HG03175 (cell line): ENCODE measurements around the gene RFC3.
"Not testable (repeated sequence)": the region's sequence is repeated elsewhere in the genome, so short reads cannot be mapped to it uniquely, and the experiment has no call there.

Experiments
- ATAC-seq: cut with Tn5 transposase; IDR thresholded peaks from one replicate; pipeline ENCODE4 v1.9.1; 2021; ENCODE audit warnings: mild to moderate bottlenecking, moderate library complexity; ENCODE audit not compliant: unreplicated experiment

The RFC3 gene

DNA sequence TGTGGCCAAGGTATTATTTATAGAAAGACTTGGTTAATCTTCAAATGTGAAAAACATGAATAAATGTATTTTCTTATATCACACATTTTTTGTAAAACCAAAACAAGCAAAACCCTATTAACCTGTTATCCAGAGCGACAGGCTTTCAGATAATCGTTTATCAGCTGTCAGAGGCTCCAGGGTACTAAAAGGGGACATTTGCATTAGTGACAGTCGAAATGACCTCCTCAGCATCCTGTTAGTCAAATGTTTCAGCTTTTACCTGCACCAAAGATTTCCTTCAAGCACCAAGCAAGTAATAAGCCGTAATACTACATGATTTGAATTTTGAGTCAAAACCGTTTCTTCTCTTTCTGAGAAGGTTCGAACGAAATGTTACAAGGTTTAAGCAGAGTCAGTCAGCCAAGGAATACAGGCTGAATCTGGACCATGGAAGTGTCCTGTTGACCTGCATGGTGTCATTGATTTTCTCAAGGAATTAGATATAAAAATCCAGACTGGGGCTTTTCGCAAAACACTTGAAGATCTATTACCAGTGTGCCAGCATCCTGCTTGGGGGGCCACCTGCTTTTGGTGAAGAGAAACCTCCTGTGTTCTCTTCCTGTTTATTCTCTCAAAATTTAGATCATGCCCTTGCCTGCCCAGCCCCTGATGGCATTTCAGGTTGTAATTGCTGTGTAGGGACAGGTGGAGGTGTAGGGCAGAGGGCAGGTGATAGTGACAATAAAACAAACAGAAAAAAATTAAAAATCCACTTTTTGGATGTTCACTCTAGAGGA lies 11.3 kb upstream of the RFC3 start:
- no peak for ATAC-seq

DNA sequence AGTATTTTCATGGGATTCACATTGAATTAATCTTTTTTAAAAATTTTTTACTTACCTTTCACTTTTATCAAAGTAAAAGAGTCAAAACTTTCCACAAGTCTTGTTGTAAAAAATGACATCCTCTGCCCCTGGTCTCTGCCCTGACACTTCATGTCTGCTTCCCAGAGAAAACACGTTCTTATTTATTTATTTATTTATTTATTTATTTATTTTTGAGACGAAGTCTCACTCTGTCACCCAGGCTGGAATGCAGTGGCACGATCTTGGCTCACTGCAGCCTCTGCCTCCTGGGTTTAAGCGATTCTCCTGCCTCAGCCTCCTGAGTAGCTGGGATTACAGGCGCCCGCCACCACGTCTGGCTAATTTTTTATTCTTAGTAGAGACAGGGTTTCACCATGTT lies 5.1 kb upstream of the RFC3 start:
- ATAC-seq: not testable (repeated sequence)

GRCh38 chr13:33815011-33815550 lies 2.9 kb upstream of the RFC3 start:
- no peak for ATAC-seq

DNA sequence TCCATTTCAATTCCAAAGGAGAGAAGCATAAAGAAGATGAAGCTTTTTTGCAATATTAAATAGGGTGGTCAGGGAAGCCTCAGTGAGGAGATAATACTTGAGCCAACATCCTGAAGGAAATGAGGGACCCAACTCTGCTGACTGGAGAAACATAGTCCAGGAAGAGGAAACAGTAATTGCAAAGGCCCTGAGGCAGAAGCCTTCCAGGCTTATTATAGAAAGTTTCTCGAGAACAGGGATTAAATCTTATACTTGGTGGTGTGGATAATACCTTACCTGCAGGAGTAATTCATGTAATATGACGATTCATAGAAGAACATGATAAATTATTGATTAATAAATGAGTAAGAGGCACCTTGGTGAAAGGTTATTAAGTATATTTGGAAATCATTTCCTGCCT lies 1.0 kb upstream of the RFC3 start:
- ATAC-seq: no peak

GRCh38 chr13:33817513-33817900 lies 442 bp upstream of the RFC3 start:
- ATAC-seq: peak; percentile 6

DNA sequence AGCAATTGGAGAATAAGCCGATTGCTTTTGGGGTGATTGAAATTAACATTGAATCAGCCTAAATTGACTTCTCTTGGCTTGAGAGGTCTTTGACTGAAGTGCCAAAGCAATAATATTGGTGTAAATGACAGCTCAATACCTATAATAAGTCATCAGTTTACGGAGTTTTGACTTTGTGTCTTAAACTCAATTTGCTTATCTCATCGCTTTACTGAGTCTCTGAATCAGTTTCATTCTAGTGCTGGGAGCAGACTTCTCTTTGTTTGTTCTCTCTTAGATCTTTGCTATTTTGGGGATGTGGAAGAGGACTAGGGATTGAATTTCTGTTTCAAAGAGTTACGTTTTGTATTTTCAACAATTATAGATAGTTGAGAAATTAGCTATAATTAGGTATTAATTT lies 7.1 kb downstream of the RFC3 start:
- ATAC-seq: no peak

GRCh38 chr13:33827139-33827538 lies 9.2 kb downstream of the RFC3 start:
- ATAC-seq: no peak

DNA sequence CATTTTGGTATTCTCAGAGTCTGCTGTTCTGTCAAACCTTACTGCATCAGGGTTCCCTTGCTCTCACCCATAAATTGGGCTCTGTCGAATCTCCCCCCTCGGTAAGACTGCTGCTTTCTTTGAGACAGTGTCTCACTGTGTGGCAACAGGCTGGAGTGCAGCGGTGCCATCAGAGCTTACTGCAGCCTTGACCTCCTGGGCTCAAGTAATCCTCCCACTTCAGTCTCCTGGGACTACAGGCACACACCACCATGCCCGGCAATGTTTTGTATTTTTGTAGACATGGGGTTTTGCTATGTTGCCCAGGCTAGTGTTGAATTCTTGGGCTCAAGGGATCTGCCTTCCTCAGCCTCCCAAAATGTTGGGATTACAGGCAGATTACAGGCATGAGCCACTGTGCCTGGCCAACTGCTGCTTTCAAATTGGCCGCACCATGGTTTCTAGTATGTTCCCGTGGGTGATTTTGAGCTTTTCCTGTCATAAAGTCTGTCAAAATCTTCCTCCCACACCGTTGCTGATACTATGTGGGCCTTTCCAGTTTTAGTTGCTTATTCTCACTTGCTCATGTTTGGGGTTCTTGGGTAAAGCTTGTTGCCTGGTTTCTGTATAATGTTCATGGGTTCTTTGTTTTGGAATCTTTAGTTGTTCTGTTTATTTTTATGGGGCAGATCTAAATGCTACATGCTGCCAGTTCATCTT lies 10.6 kb downstream of the RFC3 start:
- no peak for ATAC-seq

DNA sequence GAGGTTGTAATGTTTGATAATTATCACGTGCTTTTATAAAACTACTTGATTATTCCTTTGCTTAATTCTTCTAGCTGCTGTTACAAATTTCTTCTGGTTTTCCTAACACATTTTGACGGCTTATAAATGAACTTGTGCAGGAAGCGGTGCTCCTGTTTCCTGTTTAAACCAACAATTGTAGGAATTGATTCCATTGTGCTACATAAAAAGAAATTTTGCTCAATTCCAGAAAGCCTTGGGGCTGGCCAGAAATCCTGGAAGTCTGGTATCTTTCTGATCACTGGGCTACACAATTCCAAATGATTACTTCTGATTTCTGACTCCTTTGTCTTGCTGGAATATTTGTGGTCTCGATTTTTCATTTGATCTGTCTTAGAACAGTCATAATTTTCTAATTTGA lies 14.9 kb downstream of the RFC3 start:
- no peak for ATAC-seq

DNA sequence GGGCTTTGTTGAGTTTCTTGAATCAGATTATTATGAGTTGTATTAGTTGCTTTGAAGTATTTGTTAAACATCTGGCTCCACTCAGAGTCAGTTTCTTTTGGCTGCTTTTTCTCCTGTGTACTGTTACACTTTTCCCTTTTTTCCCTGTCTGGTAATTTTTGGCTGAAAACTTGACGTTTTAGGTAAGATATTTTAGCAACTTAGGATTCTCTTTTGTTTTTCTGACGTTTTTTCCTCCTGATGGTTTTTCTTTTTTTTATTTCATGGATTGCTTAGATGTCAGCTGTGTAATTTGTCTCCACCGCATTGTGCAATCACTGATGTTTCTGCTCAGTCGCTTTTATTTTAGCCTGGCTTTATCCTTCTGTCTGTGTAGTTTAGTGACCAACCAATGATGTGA lies 20.7 kb downstream of the RFC3 start:
- no peak for ATAC-seq

- no peak for ATAC-seq
These were observed 22.5 kb downstream of the RFC3 start for GRCh38 chr13:33840402-33840801.

- no peak for ATAC-seq
These were observed 24.3 kb downstream of the RFC3 start for GRCh38 chr13:33842207-33842606.

DNA sequence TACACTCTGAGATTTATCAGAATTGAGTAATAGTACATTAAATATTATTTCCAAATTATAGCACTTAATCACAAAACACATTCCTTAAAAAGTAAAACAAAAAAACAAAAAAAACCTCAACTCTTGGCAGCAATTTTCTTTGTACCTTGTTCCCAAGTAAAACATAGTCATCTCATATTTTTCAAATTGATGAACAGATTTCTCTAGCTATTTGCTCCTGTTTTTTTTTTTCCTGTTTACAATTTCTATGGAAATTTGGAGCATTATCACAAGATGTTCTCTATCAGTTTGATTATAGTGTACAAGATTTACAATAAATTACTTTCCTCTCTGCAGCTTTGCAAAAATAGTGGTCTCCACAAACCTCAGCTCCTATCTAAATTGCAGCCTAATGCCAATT lies 25.0 kb downstream of the RFC3 start:
- ATAC-seq: no peak

DNA sequence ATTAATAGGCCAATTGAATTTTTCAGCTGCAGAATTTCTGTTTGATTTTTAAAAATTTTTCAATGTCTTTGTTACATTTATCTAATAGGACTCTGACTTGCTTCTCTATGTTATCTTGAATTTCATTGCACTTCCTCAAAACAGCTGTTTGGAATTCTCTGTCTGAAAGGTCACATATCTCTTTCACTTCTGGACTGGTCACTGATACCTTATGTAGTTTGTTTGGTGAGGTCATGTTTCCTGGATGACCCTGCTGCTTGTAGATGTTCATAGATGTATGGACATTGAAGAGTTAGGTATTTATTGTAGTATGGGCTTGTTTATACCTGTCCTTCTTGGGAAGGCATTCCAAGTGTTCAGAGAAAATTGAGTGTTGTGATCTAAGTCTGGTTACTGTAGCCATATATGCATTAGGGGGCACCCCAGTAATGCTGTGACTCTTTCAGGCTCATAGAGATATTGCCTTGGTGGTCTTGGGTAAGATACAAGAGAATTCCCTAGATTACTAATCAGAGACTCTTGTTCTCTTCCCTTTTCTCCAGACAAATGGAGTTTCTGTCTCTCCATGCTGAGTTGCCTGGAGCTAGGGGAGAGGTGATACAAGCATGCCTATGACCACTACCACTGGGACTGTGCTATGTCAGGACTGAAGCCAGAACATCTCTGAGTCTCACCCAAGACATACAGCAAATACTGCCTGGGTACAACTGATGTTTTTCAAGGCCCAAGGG lies 27.8 kb downstream of the RFC3 start:
- ATAC-seq: no peak

DNA sequence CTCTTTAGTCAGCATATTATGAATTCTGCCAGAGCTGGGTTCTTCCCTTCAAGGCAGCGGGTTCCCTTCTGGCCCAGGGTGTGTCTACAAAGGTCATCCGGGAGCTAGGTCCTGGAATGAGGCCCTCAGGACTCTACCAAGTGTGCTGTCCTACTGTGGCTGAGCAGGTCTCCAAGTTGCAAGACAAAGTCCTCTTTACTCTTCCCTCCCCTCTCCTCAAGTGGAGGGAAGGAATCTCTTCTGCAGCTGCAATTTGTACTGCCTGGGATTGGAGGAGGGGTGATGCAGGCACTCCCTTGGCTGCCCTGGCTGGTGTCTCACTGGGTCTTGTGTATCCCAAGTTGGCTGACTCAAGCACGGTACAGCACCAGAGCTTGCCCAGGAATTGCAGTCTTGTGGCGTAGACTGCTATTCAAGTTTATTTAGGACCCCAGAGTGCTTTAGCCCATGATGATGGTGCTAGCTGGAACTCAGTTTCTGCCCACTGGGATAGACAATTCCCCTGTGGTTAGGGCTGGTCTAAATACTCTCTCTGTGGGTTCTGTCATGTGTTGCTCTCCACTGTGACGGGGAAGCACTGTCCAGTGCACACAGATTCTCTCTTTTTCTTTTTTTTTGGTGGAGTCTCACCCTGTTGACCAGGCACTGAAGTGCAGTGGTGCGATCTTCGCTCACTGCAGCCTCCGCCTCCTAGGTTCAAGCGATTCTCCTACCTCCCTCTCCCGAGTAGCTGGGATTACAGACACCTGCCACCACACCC lies 28.5 kb downstream of the RFC3 start:
- ATAC-seq: no peak

DNA sequence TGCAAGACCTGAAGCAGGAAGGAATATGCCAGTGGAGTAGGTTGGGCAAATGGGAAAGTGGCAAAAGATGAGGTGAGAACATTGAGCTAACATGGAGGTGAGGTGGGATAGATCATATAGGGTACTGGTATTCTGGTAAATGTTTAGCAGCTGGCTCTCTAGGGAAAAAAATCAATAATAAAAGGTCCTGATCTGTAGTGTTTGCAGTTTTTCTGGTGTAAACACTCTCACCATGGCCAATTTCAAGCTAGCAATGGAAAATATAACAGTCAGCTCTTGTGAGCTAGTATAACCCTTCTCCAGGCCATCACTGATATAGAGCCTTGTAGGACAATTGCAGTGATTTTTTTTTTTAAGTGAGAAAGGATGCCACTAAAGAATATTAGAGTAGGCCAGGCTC lies 31.3 kb downstream of the RFC3 start:
- ATAC-seq: no peak

DNA sequence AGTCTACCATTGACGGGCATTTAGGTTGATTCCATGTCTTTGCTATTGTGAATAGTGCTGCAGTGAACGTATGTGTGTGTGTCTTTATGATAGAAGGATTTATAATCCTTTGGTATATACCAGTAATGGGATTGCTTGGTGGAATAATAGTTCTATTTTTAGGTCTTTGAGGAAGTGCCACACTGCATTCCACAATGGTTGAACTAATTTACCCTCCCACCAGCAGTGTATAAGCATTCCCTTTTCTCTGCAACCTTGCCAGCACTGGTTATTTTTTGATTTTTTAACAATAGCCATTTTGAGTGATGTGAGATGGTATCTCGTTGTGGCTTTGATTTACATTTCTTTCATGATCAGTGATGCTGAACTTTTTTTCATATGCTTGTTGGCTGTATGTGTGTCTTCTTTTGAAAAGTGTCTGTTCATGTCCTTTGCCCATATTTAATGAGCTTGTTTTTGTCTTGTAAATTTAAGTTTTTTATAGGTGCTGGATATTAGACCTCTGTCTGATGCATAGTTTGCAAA lies 37.5 kb downstream of the RFC3 start:
- ATAC-seq: no peak

DNA sequence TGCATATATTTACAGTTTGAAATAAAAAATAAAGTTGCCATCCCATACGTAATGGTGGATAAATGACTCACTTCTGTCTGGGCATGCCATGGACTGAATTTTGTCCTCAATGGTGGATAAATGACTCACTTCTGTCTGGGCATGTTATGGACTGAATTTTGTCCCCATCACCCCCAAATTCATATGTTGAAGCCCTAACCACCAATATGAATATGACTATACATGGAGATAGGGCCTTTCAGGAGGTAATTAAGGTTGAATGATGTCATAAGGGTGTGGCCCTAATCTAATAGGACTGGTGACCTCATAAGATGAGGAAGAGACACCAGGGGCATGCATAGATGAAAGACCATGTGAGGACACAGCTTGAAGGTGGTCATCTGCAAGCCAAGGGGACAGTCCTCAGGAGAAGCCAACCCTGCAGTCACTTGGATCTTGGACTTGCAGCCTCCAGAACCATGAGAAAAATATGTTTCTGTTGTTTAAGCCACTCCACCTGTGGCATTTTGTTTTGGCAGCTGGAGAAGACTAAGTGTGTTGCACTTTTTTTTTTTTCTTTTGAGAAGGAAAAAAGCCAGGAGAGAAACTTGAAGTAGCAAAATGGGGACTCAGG lies 41.8 kb downstream of the RFC3 start:
- no peak for ATAC-seq

GRCh38 chr13:33860526-33860925 lies 42.6 kb downstream of the RFC3 start:
- no peak for ATAC-seq

DNA sequence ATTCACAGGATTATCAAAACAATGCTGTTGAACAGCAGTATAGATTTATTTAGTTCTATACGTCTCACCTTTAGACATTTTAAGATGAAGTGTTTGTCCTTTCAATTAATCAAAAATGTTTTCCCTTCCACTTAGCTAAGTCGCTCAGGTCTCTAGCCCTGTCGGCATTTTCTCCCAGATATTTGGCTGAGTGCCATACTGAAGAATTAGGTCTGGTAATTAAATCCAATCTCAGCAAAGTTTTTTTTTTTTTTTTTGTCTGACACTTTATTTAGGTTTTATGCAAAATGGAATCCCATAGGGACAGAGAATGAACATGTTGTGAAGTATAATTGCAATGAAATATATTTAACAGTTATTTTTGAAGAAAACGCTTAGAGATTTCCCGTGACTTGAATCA lies 44.1 kb downstream of the RFC3 start:
- no peak for ATAC-seq
